Liver (tissue), 3 donors: Measurements from ENCODE around the gene LRRC70.

ENCODE experiments used
- EGR1 ChIP-seq, 2 donors: IDR thresholded peaks; 2 replicates each; pipeline ENCODE4 v1.6.1; 2016 to 2018; ENCODE audit warnings: antibody characterized with exemption in 2 of 2, low read depth in 2 of 2
- FOXA1 ChIP-seq: IDR thresholded peaks from 2 replicates; pipeline ENCODE4 v1.6.1; 2016; ENCODE audit warnings: antibody characterized with exemption
- FOXA2 ChIP-seq: IDR thresholded peaks from 2 replicates; pipeline ENCODE4 v1.6.1; 2016; ENCODE audit warnings: antibody characterized with exemption
- JUND ChIP-seq, 2 donors: IDR thresholded peaks; 2 replicates each; pipeline ENCODE4 v1.6.1; 2016; ENCODE audit warnings: antibody characterized with exemption in 2 of 2
- RAD21 ChIP-seq, 2 donors: IDR thresholded peaks; 2 replicates each; pipeline ENCODE4 v1.6.1; 2016; ENCODE audit warnings: antibody characterized with exemption in 2 of 2, mild to moderate bottlenecking in 2 of 2
- RXRA ChIP-seq, 2 donors: IDR thresholded peaks; 2 replicates each; pipeline ENCODE4 v1.6.1; 2017 to 2018; ENCODE audit warnings: antibody characterized with exemption in 2 of 2, mild to moderate bottlenecking in 1 of 2
- SP1 ChIP-seq: IDR thresholded peaks from 2 replicates; pipeline ENCODE4 v1.6.1; 2018; ENCODE audit warnings: antibody characterized with exemption, mild to moderate bottlenecking
- TAF1 ChIP-seq: conservative IDR thresholded peaks from 2 replicates; pipeline ENCODE4 v1.6.1; 2016; ENCODE audit warnings: antibody characterized with exemption, mild to moderate bottlenecking
- YY1 ChIP-seq: IDR thresholded peaks from 2 replicates; pipeline ENCODE4 v1.6.1; 2016; ENCODE audit warnings: antibody characterized with exemption, mild to moderate bottlenecking
- TF ChIP-seq, protein P1 (sequence below): fragments of 150-350 bp; IDR thresholded peaks from 2 replicates; pipeline ENCODE4 v1.5.1; 2017; ENCODE audit warnings: improper control_type of control experiment, low read depth, low read length; ENCODE audit not compliant: missing input control
- TF ChIP-seq, protein P2 (sequence below): IDR thresholded peaks from 2 replicates; pipeline ENCODE4 v1.6.1; 2016; ENCODE audit warnings: antibody characterized with exemption
- TF ChIP-seq, protein P3 (sequence below): IDR thresholded peaks from 2 replicates; pipeline ENCODE4 v1.6.1; 2016; ENCODE audit warnings: antibody characterized with exemption
- TF ChIP-seq, protein P4 (sequence below): IDR thresholded peaks from 2 replicates; pipeline ENCODE4 v1.6.1; 2016; ENCODE audit warnings: antibody characterized with exemption
- TF ChIP-seq, protein P5 (sequence below): IDR thresholded peaks from 2 replicates; pipeline ENCODE4 v1.6.1; 2016; ENCODE audit warnings: antibody characterized with exemption, mild to moderate bottlenecking
- donor health status: healthy.
- donor health status: healthy.

DNA sequence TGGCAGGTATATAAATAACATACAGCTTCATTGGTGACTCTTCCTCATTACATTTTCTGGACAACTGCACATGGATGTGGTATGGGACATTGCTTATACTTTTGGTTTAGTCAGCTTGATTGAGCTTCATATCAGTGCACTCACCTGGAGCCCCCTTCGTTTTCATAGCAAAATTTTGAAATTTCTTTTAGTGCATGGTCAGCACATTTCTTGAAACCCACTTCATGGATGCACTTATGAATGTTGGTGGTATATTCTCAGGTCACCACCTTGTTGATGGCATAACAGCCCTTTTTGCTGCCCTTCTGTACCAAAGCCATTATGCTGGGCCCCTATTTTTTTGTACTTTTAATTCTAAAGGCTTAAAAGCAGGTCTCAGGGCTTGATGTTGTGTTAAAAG is 16.7 kb upstream of the LRRC70 start:
- TF ChIP-seq, protein P1, sequence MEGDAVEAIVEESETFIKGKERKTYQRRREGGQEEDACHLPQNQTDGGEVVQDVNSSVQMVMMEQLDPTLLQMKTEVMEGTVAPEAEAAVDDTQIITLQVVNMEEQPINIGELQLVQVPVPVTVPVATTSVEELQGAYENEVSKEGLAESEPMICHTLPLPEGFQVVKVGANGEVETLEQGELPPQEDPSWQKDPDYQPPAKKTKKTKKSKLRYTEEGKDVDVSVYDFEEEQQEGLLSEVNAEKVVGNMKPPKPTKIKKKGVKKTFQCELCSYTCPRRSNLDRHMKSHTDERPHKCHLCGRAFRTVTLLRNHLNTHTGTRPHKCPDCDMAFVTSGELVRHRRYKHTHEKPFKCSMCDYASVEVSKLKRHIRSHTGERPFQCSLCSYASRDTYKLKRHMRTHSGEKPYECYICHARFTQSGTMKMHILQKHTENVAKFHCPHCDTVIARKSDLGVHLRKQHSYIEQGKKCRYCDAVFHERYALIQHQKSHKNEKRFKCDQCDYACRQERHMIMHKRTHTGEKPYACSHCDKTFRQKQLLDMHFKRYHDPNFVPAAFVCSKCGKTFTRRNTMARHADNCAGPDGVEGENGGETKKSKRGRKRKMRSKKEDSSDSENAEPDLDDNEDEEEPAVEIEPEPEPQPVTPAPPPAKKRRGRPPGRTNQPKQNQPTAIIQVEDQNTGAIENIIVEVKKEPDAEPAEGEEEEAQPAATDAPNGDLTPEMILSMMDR = no peak
- TF ChIP-seq, protein P2, sequence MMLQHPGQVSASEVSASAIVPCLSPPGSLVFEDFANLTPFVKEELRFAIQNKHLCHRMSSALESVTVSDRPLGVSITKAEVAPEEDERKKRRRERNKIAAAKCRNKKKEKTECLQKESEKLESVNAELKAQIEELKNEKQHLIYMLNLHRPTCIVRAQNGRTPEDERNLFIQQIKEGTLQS = no peak
- TF ChIP-seq RAD21 (IDR thresholded peaks at IDR 0.05) (no peak), EGR1 (IDR thresholded peaks at IDR 0.05; ENCODE audit: low read depth in 2 of 2) (no peak), FOXA1 (no peak), TAF1 (no peak), YY1 (no peak), FOXA2 (no peak), SP1 (no peak), JUND (IDR thresholded peaks at IDR 0.05) (no peak), RXRA (IDR thresholded peaks at IDR 0.05) (no peak)
- TF ChIP-seq, protein P3, sequence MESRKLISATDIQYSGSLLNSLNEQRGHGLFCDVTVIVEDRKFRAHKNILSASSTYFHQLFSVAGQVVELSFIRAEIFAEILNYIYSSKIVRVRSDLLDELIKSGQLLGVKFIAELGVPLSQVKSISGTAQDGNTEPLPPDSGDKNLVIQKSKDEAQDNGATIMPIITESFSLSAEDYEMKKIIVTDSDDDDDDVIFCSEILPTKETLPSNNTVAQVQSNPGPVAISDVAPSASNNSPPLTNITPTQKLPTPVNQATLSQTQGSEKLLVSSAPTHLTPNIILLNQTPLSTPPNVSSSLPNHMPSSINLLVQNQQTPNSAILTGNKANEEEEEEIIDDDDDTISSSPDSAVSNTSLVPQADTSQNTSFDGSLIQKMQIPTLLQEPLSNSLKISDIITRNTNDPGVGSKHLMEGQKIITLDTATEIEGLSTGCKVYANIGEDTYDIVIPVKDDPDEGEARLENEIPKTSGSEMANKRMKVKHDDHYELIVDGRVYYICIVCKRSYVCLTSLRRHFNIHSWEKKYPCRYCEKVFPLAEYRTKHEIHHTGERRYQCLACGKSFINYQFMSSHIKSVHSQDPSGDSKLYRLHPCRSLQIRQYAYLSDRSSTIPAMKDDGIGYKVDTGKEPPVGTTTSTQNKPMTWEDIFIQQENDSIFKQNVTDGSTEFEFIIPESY = no peak
- TF ChIP-seq, protein P4, sequence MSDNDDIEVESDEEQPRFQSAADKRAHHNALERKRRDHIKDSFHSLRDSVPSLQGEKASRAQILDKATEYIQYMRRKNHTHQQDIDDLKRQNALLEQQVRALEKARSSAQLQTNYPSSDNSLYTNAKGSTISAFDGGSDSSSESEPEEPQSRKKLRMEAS = no peak
- TF ChIP-seq, protein P5, sequence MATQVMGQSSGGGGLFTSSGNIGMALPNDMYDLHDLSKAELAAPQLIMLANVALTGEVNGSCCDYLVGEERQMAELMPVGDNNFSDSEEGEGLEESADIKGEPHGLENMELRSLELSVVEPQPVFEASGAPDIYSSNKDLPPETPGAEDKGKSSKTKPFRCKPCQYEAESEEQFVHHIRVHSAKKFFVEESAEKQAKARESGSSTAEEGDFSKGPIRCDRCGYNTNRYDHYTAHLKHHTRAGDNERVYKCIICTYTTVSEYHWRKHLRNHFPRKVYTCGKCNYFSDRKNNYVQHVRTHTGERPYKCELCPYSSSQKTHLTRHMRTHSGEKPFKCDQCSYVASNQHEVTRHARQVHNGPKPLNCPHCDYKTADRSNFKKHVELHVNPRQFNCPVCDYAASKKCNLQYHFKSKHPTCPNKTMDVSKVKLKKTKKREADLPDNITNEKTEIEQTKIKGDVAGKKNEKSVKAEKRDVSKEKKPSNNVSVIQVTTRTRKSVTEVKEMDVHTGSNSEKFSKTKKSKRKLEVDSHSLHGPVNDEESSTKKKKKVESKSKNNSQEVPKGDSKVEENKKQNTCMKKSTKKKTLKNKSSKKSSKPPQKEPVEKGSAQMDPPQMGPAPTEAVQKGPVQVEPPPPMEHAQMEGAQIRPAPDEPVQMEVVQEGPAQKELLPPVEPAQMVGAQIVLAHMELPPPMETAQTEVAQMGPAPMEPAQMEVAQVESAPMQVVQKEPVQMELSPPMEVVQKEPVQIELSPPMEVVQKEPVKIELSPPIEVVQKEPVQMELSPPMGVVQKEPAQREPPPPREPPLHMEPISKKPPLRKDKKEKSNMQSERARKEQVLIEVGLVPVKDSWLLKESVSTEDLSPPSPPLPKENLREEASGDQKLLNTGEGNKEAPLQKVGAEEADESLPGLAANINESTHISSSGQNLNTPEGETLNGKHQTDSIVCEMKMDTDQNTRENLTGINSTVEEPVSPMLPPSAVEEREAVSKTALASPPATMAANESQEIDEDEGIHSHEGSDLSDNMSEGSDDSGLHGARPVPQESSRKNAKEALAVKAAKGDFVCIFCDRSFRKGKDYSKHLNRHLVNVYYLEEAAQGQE = no peak
